Skeletal muscle tissue (tissue), 4 donors: ENCODE measurements around the gene CCDC137. TPM values are rescaled to one million over a fixed set of nuclear protein-coding genes. Genes with fewer than 3 reads are reported as not detected.

Experiments
- H3K27ac ChIP-seq: one replicate; pipeline ENCODE4 v1.7.0; 2013; ENCODE audit warnings: mild to moderate bottlenecking, low read depth, low read length, inconsistent platforms
- H3K27me3 ChIP-seq, 3 donors: one replicate each; pipeline ENCODE4 v1.7.0; 2013; ENCODE audit warnings: low read length in 3 of 3; ENCODE audit not compliant: control insufficient read depth in 3 of 3, insufficient read depth in 3 of 3
- H3K36me3 ChIP-seq, 3 donors: one replicate each; pipeline ENCODE4 v1.7.0; 2013; ENCODE audit warnings: low read length in 3 of 3; ENCODE audit not compliant: control insufficient read depth in 3 of 3, insufficient read depth in 3 of 3
- H3K4me1 ChIP-seq, 3 donors: one replicate each; pipeline ENCODE4 v1.7.0; 2013; ENCODE audit warnings: low read length in 3 of 3, mild to moderate bottlenecking in 3 of 3; ENCODE audit not compliant: control insufficient read depth in 3 of 3, insufficient read depth in 3 of 3
- H3K4me3 ChIP-seq, 3 donors: one replicate each; pipeline ENCODE4 v1.7.0; 2013; ENCODE audit warnings: low read length in 3 of 3
- H3K9ac ChIP-seq, 3 donors: one replicate each; pipeline ENCODE4 v1.7.0; 2013; ENCODE audit warnings: low read length in 3 of 3, mild to moderate bottlenecking in 3 of 3, moderate library complexity in 2 of 3, low read depth in 1 of 3
- H3K9me3 ChIP-seq, 3 donors: one replicate each; pipeline ENCODE4 v1.7.0; 2013; ENCODE audit warnings: low read length in 3 of 3; ENCODE audit not compliant: control insufficient read depth in 3 of 3
- total RNA-seq: library from RNA; depleted of rRNA; stranded (reverse); fragments of >200 nt; gene quantifications from one replicate; pipeline ENCODE4 v1.2.3, GENCODE V29; 2014
- donor health status: Osteomylitis.

The CCDC137 gene
- total RNA-seq, 1 donor from 2014 or later = 5.7 TPM

GRCh38 chr17:81688616-81689015, 22.1 kb downstream of the CCDC137 start:
- Histone ChIP-seq H3K4me1 (peaks cover 14 to 18% (median 16%) of the 10 kb centered on the region in 3 donors), H3K9ac (no peak overlapping the region), H3K27ac (no peak overlapping the region), H3K27me3 (no peaks in the 10 kb centered on the region), H3K9me3 (no peaks in the 10 kb centered on the region), H3K36me3 (peaks cover 61 to 66% (median 66%) of the 10 kb centered on the region in 3 donors), H3K4me3 (no peak overlapping the region)

DNA sequence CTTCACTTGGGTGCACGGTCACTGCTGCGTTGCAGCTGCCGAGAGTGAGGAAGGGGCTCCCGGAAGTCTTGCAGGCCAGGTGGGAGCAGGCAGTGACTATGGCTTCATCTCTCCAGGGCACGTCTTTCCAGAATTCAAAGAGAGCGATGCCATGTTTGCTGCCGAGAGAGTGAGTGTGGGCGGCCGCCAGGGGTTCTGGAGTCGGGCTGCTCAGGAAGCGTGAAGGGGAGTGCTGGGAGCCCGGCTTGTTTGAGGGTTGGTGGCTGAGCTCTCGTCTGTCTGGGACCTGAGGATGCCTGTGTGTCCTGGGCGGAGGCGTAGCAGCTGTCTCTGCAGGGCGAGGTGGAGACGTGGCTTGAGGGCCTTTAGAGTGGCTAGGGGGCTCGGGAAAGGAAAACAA, 23.5 kb downstream of the CCDC137 start:
- Histone ChIP-seq H3K9ac (no peak overlapping the region), H3K36me3 (peaks cover 72 to 78% (median 77%) of the 10 kb centered on the region in 3 donors), H3K4me3 (no peak overlapping the region), H3K4me1 (peaks cover 6 to 10% (median 8%) of the 10 kb centered on the region in 3 donors), H3K27ac (no peak overlapping the region), H3K27me3 (no peaks in the 10 kb centered on the region), H3K9me3 (no peaks in the 10 kb centered on the region)

DNA sequence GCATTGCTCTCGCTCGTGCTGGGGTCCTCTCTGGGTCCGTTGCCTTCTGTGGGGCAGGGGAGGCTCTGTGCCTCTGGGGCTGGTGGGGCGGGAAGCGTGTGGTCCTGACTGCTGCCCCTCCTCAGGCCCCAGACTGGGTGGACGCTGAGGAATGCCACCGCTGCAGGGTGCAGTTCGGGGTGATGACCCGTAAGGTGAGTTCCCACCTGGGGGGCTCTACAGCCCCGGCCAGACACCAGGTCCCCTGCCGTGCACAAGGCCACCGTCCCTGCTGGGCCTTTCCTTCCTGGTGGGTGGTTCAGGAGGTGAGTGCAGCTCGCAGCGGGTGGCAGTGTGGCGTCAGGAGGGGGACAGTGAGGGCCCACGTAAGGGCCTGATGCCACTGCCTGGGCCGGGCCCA, 24.0 kb downstream of the CCDC137 start:
- Histone ChIP-seq H3K27ac (no peak overlapping the region), H3K9ac (no peak overlapping the region), H3K4me1 (peaks cover under 1 to 5% (median 3%) of the 10 kb centered on the region in 3 donors), H3K9me3 (no peaks in the 10 kb centered on the region), H3K36me3 (peaks cover 76 to 81% (median 81%) of the 10 kb centered on the region in 3 donors), H3K4me3 (no peak overlapping the region), H3K27me3 (no peaks in the 10 kb centered on the region)

- no peaks in the 10 kb centered on the region for H3K4me1 ChIP-seq
- H3K4me3 ChIP-seq = no peak overlapping the region
- H3K36me3 ChIP-seq = peaks cover 75 to 83% (median 82%) of the 10 kb centered on the region in 3 donors
- H3K27ac ChIP-seq = no peak overlapping the region
- H3K9ac ChIP-seq = no peak overlapping the region
- H3K9me3 ChIP-seq = no peaks in the 10 kb centered on the region
- no peaks in the 10 kb centered on the region for H3K27me3 ChIP-seq
Measured at GRCh38 chr17:81691196-81691595, 24.7 kb downstream of the CCDC137 start.

- Histone ChIP-seq H3K27me3 (no peaks in the 10 kb centered on the region), H3K9me3 (no peaks in the 10 kb centered on the region), H3K27ac (no peak overlapping the region), H3K4me1 (peaks cover 0 to 3% (median 2%) of the 10 kb centered on the region in 3 donors), H3K36me3 (peaks cover 74 to 83% (median 82%) of the 10 kb centered on the region in 3 donors), H3K4me3 (no peak overlapping the region), H3K9ac (no peak overlapping the region)
Measured at GRCh38 chr17:81691608-81692007, 25.1 kb downstream of the CCDC137 start.

DNA sequence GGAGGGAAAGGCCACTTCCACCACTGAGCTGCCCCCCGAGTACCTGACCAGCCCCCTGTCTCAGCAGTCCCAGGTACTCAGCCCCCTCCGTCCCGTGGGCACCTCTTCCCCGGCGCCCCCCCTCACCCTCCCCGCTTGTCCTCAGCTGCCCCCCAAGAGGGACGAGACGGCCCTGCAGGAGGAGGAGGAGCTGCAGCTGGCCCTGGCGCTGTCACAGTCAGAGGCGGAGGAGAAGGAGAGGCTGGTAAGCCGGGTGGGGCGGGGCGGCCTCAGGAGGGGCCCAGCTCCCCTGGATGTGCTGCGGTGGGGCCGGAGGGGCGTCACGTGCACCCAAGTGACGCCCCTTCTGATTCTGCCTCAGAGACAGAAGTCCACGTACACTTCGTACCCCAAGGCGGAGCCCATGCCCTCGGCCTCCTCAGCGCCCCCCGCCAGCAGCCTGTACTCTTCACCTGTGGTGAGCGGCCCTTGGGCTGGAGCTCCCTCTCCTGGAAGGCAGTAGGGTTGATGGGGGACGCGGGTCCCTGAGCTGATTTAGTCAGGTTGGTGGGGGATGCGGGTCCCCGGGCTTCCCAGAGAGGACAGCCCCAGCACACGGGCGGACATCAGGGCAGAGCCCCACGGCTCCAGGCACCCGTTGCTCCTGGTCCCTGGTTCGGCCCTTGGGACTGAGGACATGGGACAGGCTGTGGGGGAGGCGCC, 27.1 kb downstream of the CCDC137 start:
- H3K36me3 ChIP-seq = peaks cover 69 to 79% (median 73%) of the 10 kb centered on the region in 3 donors
- no peak overlapping the region for H3K4me3 ChIP-seq
- no peaks in the 10 kb centered on the region for H3K27me3 ChIP-seq
- no peak overlapping the region for H3K27ac ChIP-seq
- no peak overlapping the region for H3K9ac ChIP-seq
- H3K4me1 ChIP-seq = peaks cover 0 to 19% (median 15%) of the 10 kb centered on the region in 3 donors
- no peaks in the 10 kb centered on the region for H3K9me3 ChIP-seq

DNA sequence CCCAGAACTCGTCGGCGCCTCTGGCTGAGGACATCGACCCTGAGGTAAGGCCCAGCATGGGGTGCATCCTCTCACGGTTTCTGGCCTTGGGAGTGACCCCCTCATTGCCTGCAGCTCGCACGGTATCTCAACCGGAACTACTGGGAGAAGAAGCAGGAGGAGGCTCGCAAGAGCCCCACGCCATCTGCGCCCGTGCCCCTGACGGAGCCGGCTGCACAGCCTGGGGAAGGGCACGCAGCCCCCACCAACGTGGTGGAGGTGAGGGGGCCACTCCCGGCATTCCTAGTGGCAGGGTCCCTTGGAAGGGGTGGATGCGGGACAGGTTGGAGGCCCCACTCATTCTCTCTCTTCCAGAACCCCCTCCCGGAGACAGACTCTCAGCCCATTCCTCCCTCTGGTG, 28.3 kb downstream of the CCDC137 start:
- H3K9ac ChIP-seq = no peak overlapping the region
- no peak overlapping the region for H3K27ac ChIP-seq
- H3K4me3 ChIP-seq = no peak overlapping the region
- H3K9me3 ChIP-seq = no peaks in the 10 kb centered on the region
- H3K4me1 ChIP-seq = peaks cover 0 to 19% (median 15%) of the 10 kb centered on the region in 3 donors
- no peaks in the 10 kb centered on the region for H3K27me3 ChIP-seq
- peaks cover 62 to 72% (median 65%) of the 10 kb centered on the region in 3 donors for H3K36me3 ChIP-seq

- no peak overlapping the region for H3K9ac ChIP-seq
- H3K27me3 ChIP-seq = no peaks in the 10 kb centered on the region
- no peak overlapping the region for H3K4me3 ChIP-seq
- H3K9me3 ChIP-seq = no peaks in the 10 kb centered on the region
- peaks cover 58 to 68% (median 62%) of the 10 kb centered on the region in 3 donors for H3K36me3 ChIP-seq
- H3K4me1 ChIP-seq = peaks cover 0 to 19% (median 15%) of the 10 kb centered on the region in 3 donors
- H3K27ac ChIP-seq = no peak overlapping the region
Measured at GRCh38 chr17:81695211-81695610, 28.7 kb downstream of the CCDC137 start.

GRCh38 chr17:81695801-81696200, 29.3 kb downstream of the CCDC137 start:
- Histone ChIP-seq H3K36me3 (peaks cover 56 to 68% (median 60%) of the 10 kb centered on the region in 3 donors), H3K27me3 (no peaks in the 10 kb centered on the region), H3K4me3 (no peak overlapping the region), H3K9me3 (no peaks in the 10 kb centered on the region), H3K9ac (peak overlapping the region in 1 of 3 donors; percentile 33), H3K27ac (no peak overlapping the region), H3K4me1 (peaks cover under 1 to 22% (median 17%) of the 10 kb centered on the region in 3 donors)

- Histone ChIP-seq H3K9ac (peak overlapping the region in 1 of 3 donors; percentile 71), H3K9me3 (no peaks in the 10 kb centered on the region), H3K27me3 (no peaks in the 10 kb centered on the region), H3K27ac (peak overlapping the region; percentile 85), H3K36me3 (peaks cover 59 to 68% (median 61%) of the 10 kb centered on the region in 3 donors), H3K4me3 (no peak overlapping the region), H3K4me1 (peaks cover 6 to 28% (median 22%) of the 10 kb centered on the region in 3 donors)
Measured at GRCh38 chr17:81696218-81696941, 29.8 kb downstream of the CCDC137 start.
